GM19099 (cell line): ENCODE results near the gene IFNA6.
A peak's percentile ranks its signal among the peaks of the same experiment; 100 is the strongest.

ENCODE experiments used
- POLR2A ChIP-seq: IDR thresholded peaks from 3 replicates; pipeline ENCODE4 v1.6.1; 2011; ENCODE audit warnings: low read depth; ENCODE audit not compliant: insufficient read length; ENCODE audit errors: extremely low read depth

Gene IFNA6

DNA sequence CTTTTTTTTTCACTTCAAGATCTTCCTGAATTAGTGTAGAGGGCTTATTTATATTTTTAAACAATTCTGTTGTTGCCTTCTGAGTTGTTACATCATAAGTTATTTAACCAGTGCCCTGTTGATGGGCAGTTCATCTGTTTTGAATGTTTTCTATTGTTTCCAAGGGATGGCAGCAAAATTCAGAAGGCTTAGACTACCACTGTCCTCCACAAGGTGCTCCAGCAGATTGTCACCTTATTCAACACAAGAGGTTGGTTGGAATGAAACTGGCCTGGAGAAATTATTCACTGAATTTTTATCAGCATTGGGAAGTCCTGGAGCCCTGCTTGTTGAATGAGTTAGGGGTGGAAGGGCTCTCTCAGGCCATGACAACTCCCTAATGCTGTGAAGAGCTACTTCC is 14.2 kb downstream of the IFNA6 start:
- TF ChIP-seq POLR2A, result no peak

DNA sequence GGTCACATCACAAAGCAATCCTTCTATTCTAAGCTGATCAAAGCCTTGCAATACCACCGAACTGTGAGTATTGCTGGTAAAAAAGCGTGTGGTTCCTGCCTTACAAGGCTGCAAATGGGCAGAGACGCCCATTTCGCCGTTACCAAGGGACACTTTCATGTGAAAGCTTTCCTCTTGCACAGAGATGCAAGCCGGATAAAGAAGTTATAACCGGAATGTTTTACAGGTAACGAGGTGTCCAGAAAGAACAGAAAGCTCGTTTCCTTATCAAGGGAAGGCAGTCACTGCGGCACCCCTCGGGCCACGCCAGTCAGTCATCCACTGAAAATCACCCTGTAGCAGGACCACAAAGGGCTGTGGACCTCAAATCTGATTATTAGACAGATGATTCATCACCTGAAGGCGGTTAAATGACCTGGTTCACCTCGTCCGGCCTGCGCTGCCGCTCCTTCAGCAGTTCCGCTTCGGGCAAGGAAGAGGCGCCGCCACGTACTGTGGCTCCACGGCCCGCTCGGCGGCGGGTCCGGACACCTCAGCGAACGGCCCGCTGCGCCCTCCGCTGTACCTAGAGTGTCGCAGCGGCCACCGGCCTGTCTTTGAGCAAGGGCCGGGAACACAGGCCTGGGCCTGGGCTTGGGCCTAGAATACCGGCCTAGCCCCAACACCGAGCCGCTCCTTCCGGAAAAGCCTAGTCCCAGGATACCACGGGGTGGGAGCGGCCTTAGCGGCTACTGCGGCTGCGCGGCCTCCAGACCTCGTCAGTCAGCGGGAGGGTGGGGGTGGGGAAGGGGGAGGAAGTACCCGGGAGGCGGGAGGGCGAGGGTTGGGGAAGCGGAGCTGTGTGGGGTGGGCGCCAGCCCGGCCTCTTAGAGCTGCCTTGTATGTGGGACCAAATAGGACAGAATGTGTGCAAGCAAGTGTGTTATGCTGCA is 15.7 kb downstream of the IFNA6 start, which contains the start of gene KLHL9:
Gene KLHL9 (minus strand): TSS at position 704 of the 932 bp plus-strand sequence. CDS start 545 bp downstream, at position 159.
- peak; percentile 83 for TF ChIP-seq POLR2A

DNA sequence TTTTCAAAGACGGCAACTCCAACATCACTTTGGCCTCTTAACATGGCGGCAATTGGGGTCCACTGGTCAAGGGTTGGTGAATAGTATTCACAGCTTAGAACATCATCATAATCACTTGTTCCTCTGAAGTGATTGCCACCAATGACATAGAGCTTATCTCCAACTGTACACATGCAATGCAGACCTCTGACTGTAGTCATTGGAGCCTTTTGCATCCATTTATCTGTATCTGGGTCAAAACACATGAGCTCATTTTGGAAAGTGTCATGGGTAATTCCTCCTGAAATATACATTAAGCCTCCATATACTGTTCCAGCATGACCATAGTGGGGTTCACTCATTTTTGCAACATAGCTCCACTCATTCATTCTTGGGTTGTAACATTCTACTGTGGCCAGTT is 17.5 kb downstream of the IFNA6 start:
- no peak for TF ChIP-seq POLR2A

DNA sequence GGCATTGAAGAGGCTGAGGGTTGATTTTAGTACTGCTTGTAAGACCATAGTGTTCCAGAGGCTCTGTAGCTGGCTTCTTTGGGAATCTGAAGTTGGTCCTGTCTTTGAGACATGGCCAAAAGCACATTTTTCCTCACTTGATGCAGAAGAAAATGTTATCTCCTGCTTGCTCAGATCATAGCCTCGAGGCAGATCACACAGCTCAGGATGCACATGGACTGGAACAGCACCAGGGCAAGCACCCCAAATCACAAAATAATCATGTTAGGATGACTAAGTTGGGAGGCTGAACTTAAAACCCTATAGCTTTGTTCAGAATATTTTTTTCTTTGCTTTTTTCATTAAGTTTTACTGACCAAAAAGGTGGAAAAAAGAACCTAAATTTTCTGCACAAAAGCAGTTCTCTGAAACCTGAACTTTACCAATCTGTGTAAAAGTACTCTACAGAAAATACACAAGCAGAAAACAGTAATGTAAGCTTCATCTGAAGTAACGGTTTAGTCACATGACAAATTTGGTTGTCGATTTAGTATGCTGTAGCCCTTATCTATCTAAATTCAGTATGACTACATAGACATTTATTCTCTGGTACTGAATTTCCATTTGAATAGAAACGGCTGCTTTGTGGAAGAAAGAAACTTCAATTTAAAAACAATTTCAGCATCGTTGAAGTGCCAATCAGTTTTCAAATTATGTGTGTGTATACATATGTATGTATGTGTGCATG is 18.8 kb downstream of the IFNA6 start:
- no peak for TF ChIP-seq POLR2A

DNA sequence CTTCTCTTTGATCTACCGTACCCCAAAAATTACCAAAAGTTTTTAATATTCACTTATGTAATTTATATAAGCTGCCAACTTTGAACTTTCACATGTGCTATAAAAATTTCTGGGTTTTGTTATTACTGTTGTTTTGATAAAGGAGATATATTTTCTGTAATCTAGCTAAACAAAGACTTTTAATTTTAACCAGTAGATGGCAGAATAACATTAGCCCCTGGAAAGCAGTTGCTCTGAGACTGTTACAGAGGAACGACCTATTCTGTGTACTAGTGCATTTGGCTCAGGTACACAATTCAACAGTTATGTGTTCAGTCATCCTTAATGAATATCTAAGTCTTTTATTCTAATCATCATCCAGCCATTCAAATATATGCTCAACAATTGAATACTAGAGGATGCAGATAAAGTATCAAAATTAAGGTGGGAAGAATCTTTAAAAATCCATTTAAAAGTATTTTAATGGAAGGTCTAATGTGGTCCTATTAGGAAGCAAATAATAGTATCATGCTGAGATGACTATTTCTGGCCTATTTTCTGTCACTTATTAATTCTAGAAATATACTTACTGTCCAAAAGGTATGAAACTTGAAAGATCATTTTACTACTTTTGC is 24.1 kb downstream of the IFNA6 start:
- no peak for TF ChIP-seq POLR2A

DNA sequence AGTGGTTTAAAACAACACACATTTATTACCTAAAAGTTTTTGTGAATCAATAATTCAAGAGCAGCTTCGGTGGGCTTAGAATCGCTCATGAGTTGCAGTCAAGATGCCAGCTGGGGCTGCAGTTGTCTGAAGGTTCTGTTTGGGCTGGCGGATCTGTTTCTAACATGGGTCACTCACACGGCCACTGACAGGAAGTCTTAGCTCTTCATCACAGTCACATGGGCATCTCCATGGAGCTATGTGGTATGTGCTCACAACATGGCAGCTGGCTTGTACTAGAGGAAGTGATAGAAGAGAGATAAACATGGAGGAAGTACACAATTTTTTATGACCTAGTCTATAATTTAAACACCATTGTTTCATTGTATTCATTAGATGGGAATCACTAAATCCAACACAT is 26.6 kb downstream of the IFNA6 start:
- TF ChIP-seq POLR2A, result no peak

DNA sequence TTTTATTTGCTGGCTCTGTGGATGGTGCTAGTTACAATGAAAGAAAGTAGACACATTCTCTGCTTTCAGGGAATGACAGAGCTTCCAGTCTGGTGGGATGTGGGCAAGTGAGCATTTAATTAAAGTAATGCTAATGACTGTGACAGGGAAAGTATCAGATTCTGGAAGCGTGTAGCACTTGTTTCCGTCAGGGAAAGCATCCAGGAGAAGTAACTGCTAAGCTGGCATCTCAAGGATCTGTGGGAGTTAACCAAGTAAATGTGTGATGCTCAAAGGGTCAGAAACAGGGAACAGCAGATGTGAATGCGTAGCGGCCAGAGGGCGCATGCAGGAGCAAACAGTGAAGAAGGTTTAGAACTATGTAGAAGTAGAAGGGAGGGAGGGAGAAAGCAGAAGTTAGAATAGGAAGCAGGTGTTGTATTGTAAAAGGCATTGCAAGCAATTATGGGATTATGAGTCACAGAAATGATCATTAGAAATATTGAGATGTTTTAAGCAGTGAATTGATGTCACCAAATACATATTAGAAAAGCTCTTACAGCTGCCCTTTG is 27.7 kb downstream of the IFNA6 start:
- no peak for TF ChIP-seq POLR2A

DNA sequence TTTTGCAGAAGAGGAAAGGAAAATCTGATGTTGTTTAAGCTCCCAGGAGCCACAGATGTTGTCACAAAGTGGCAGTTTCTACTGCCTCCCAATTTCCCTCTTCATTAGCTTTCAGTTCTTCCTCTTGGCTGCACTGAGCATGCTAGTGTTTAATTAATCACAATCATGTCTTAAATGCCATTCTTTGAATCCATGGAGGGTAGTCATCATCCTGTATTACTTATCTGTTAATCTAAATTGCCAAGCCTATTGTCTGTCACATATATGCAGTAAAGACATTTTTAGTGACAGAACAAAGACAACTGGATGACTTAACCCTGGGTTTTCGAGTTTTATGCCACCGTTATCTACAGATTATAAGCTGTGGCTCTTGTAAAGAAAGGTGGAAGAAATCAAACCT is 30.2 kb downstream of the IFNA6 start:
- TF ChIP-seq POLR2A, result no peak

DNA sequence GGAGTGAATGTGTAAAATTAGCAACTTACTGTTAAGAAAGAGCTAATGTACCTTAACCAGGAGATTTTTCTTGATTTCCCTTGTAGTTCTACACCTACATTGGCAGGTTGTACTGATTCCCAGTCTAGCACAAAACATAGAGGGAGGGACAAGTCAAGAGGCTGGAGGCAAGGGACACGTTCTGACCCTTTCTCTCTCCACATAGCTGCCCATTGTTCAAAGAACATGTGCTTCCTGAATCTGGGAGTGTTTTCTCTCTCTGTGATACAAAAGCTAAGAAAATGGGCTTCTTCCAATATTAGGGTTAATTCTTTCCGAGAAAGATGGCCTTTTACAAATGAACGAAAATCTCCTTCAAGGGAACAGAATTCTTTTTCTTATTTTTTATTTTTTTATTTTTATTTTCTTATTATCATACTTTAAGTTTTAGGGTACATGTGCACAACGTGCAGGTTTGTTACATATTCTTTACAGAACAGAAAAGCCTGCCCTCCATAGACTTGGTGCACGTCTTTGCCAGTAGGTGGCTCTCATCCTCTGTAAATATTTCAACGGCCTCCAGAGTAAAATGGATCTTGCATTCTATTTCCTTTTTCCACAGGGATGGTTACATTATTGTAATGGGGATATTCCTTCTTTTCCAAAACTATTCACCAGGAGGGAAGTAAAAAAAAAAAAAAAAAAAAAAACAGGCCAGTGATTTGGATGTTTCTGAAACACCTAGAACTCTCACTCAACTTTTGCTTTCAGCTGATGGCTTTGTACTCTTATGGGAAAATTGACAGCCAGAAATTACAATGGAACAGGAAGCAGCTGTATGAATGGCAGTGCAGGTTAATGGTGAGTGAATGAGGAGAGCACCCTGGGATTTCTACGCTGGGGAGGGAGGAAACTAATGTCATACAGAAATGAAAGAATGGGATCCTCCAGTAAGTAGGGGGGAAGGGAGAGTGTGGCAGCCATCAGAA is 32.4 kb downstream of the IFNA6 start:
- TF ChIP-seq POLR2A, result no peak

DNA sequence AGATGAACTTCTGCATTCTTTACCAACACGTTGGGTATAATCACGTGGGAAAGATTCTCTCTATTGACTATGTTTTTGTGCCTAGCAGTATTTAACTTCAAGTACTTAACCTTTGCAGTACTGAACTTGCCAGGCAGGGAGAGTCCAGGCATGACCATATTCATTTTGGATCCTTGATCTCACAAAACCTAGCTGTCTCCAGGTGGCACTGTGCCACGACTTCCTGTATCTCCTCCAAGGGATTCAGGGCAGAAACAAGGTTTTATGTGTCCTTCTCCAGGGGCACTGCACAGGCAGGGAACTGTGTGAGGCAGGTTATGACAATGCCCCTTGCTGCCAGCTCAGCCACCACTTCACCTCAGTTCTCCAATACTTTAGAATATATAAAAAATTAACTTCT is 33.8 kb downstream of the IFNA6 start:
- no peak for TF ChIP-seq POLR2A

DNA sequence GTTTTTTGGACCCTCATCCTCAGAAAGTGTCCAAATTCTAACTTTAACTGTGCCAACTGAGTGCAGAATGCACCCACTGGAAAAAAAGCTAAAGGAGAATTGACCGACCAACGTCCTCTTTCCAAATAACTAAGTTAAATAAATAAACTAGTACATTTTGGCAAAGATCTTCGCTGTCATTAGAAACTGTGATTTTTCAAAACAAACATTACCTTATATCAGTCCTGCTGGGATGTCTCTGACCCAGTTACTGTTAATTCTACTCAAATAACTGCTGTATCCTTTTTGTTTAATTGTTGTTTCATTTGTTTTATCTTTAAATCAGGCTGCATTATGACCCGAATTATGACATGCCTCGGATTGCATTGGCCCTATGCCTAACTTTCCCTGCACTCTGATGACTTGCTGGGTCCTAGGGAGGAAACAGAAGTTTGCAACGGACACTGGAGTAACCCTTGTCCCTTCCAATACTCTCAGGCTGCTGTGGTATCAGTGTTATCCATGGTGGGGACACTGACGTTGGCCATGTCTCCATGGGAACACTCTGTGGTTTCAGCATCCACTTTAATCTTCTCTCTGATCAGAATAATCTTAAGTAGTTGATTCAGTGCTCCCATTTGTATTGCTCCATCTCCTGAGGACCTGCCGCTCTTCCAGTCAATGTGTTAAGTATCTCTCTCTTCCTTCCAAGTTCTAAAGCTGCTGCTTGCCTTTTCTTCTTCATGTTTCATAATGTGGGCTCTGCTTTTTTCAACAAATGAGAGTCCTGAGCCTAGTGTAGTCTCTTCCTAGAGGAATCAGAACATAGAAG is 34.5 kb downstream of the IFNA6 start:
- no peak for TF ChIP-seq POLR2A

DNA sequence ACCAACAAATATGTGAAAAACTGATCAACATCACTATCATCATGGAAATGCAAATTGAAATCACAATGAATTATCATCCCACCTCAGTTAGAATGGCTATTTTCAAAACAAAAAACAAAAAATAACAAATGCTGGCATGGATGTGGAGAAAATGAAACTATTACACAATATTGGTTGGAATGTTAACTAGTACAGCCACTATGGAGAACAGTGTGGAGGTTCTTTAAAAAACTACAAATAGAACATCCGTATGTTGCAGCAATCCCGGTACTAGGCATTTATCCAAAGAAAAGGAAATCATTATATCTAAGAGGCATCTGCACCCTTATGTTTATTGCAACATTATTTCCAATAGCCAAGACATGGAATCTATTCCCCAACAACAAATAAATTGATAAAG is 36.5 kb downstream of the IFNA6 start:
- TF ChIP-seq POLR2A, result no peak

DNA sequence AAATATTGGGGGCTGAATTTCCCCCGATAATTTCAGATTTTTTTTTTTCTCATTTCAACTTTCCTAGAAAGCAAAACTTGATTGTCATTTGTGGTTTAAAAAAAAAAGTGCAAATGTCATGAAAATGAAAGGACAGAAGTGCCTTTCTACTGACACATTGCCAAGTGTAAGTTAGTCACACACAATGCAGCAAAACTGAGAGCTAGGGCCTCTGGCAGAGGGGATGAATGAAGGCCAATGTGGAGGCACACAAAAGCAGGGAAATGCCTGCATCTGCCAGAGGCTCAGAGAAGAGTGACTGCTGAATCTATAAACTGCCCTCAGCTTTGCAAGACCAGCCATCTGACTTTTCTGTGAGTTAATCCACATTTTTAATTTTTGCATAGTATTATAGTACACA is 38.8 kb downstream of the IFNA6 start:
- no peak for TF ChIP-seq POLR2A
